ENCODE results near the gene AFAP1. TPM values are rescaled to one million over a fixed set of nuclear protein-coding genes. Genes with fewer than 3 reads are reported as not detected.
A peak's percentile ranks its signal among the peaks of the same experiment; 100 is the strongest.

Gene AFAP1
- total RNA-seq, 1 experiment from 2014 or later = 3.9 TPM

DNA sequence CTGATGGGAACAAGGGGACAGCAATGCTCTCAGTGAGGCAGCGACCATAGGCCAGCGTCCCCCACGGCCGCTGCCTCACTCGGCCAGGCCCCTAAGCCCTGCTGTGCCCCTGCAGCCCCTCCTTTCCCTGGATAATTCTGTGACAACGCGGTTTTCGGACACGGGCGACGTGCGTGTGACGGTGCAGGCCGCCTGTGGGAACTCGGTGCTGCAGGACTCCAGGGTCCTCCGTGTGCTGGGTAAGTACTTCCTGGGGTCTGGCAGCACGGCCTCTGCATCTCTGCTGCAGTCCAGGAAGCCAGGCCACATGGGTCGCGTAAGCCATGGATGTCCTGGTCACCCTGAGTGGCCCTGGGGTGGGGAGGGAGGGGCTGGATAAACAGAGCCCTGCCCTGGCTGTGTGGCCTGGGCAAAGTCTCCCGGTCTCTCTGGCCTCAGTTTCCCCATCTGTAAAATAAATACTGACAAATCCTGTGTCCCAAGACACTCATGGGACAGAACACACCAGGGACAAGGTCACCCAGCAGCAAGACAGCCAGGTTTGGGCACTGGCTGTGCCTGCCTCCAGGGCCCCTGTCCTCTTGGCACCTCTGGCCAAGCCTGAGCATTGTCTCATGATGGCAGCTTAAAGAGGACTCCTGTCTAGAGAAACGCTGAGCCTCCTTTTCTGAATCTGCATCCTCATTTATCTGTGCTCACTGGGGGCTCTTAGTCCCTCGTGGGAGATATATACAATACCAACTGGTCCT lies 212.8 kb downstream of the AFAP1 start:
- in situ Hi-C loops (cut with HindIII; ENCODE audit: low sequenced_read_pairs) = no loop called here
- no peak for DNase-seq (ENCODE audit: low spot score)

DNA sequence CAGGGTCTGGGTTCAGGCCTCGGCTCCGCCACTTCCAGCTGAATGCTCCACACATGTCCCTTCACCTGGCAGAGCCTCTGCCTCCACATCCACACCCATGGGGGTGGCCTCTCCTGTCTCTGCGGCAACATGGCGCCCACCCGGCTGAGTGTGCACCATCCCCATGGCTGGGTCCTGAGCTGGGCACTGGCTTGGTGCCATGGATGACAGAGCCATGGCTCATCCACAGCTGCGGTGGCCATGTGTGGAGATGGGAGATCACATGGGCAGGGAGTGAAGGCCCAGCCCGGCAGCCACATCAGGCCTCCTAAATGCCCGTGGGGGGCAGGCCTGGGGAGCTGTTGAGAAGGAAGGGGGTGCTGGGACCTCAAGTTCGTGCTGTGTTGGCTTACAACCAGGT lies 213.7 kb downstream of the AFAP1 start:
- no peak for DNase-seq (ENCODE audit: low spot score)
- in situ Hi-C loops (cut with HindIII; ENCODE audit: low sequenced_read_pairs) = no loop called here

DNA sequence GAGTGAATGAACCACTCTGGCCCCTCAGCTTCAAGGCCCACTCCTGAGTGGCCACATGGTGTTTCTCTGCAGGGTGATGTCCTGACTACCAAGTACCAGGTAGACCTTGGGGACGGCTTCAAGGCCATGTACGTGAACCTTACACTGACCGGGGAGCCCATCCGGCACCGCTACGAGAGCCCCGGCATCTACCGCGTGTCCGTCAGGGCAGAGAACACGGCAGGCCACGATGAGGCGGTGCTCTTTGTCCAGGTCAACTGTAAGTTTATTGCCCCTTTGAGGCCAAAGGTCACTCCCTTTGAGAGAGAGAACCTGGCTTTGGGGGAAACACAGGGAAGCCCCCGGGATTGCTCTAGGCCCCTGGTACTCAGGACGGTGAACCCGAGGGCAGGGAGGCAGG lies 216.0 kb downstream of the AFAP1 start:
- in situ Hi-C loops (cut with HindIII; ENCODE audit: low sequenced_read_pairs) = no loop called here
- no peak for DNase-seq (ENCODE audit: low spot score)

GRCh38 chr4:7722766-7723387 lies 216.8 kb downstream of the AFAP1 start:
- in situ Hi-C loops (cut with HindIII; ENCODE audit: low sequenced_read_pairs) = no loop called here
- DNase-seq (ENCODE audit: low spot score) = no peak

GRCh38 chr4:7721984-7722551 lies 217.6 kb downstream of the AFAP1 start:
- no peak for DNase-seq (ENCODE audit: low spot score)
- in situ Hi-C loops (cut with HindIII; ENCODE audit: low sequenced_read_pairs) = no loop called here

DNA sequence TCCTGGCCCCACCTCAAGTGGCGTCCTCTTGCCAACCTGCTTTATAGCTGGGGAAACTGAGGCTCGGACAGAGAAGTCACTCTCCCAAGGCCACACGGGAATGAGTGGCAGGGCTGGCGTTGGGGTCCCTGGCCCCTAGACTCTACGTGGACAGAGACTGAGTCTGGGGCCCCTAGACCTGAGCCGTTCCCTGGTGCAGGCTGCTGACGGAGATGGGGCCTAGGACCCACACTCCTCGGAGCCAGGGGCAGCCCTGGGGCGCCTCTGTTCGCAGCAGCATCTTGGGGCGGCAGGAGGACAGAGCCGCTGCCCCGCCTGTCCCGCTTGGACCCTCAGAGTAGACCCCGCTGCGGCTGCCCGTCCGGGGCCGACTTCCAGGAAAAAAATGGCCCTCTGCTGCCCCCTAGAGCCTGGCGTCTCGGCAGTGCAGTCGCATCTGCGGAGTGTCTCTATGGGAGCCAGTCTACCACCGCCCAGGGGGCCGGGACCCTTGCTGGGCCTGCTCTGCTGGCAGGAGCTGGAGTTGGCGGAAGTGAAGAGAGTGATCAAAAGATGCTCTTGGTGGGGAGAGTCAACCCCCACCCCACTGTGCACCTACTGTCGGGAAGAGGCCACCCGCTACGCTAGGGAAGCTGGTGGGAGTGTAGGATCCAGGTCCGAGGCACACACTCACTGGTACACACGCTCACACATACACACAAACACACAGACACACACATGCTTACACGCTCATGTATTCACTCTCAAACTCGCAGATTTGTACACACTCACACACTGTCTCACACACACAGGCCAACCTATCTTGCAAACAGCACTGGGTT lies 220.1 kb downstream of the AFAP1 start:
- peak; percentile 46 for DNase-seq (ENCODE audit: low spot score)
- in situ Hi-C loops (cut with HindIII; ENCODE audit: low sequenced_read_pairs) = no loop called here

DNA sequence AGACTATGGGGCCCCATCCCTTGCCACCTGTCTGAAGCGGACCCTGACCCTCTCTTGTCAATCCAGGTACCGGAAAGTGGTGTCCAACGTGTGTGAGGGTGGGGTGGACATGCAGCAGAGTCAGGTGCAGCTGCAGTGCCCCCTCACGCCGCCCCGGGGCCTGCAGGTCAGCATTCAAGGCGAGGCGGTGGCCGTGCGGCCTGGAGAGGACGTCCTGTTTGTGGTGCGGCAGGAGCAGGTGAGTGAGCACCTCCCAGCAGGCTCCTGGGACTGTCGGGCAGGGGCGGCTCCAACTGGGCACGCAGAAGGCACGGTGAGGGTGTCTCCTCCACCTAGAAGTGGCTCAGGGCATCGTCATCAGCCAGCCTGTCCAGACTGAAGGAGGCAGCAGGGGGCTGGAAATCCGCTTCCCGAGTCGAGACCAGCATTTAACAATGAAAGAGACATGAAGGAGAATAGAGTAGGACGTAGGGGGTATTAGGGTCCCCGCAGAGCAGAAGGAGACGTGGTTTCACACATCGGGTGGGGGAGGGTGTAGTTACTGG lies 221.6 kb downstream of the AFAP1 start:
- DNase-seq (ENCODE audit: low spot score) = no peak
- in situ Hi-C loops (cut with HindIII; ENCODE audit: low sequenced_read_pairs) = no loop called here

DNA sequence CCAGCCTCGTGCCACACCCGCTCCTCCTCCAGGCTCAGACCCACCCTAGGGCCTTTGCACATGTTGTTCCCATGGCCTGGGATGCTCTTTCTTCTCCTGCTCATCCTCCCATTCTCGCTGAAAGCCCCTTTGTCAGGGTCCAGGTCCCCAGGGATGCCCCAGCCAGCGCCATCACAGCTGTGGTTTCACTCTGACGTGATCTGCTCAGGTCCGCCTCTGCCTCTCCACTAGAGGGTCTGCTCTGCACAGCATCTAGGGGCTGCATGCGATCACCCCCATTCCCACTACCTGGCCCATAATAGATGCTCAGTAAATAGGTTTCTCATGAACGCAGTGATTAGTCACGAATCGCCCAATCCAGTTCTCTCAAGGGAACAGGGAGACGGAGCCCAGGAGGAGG lies 222.5 kb downstream of the AFAP1 start:
- DNase-seq (ENCODE audit: low spot score) = no peak
- in situ Hi-C loops (cut with HindIII; ENCODE audit: low sequenced_read_pairs) = no loop called here

- no peak for DNase-seq (ENCODE audit: low spot score)
- in situ Hi-C loops (cut with HindIII; ENCODE audit: low sequenced_read_pairs) = no loop called here
Observed at GRCh38 chr4:7716010-7716721, 223.5 kb downstream of the AFAP1 start.

- DNase-seq (ENCODE audit: low spot score) = no peak
- in situ Hi-C loops (cut with HindIII; ENCODE audit: low sequenced_read_pairs) = no loop called here
Observed at GRCh38 chr4:7715271-7716009, 224.2 kb downstream of the AFAP1 start.

DNA sequence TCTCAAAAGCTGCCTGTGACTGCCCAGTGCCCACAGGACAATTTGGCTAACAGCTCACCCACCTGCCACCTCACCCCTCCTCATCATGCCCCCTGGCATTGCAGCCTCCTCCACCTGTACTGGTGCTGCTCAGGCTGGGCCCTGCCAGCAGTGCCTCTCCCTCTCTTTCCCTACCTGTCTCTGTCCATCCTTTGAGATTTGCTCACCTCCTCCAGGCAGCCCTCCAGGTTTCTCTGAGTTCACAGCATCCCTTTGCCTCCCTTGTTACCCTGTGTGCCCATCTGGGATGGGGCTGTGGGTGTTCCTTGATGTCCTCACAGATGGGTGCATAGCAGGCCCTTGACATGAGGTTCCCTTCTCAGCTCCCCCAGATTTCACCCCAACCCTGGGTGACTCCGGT lies 224.9 kb downstream of the AFAP1 start:
- in situ Hi-C loops (cut with HindIII; ENCODE audit: low sequenced_read_pairs) = no loop called here
- no peak for DNase-seq (ENCODE audit: low spot score)

DNA sequence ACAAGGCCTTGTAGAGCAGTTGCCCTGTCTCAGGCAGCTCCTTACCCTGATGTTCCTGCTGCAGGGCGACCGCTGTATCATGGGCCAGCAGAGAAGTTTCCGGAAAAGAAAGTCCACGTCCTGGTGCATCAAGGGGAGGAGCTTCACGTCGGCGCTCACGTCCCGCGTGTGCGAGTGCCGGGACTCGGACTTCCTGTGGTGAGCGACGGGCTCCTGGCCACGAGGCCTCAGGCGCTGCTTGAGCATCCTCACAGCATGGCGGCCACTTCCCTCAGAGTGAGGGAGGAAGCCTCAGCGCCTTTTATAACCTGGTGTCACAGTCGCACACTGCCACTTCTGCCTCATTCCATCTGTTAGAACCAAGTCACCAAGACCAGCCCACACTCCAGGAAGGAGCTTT lies 225.5 kb downstream of the AFAP1 start:
- in situ Hi-C loops (cut with HindIII; ENCODE audit: low sequenced_read_pairs) = no loop called here
- no peak for DNase-seq (ENCODE audit: low spot score)

DNA sequence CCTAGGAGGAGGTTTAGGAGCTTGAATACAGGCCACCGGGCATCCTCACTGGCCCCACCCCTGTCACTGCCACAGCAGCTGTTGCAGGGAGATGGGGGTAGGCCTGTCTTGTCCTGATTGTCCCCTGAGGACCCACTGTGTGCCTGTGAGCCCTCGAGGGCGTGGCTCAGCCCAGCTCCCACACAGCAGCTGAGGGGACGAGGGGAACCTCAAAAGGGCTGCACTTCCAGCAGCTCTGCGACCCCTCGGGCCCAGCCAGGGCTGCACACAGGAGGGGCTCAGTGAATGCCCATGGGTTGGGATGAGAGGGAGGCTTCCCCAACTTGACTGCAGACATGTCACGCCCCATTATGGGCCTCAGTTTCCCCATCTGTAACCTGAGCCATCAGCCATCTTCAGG lies 225.9 kb downstream of the AFAP1 start:
- in situ Hi-C loops (cut with HindIII; ENCODE audit: low sequenced_read_pairs) = no loop called here
- no peak for DNase-seq (ENCODE audit: low spot score)

DNA sequence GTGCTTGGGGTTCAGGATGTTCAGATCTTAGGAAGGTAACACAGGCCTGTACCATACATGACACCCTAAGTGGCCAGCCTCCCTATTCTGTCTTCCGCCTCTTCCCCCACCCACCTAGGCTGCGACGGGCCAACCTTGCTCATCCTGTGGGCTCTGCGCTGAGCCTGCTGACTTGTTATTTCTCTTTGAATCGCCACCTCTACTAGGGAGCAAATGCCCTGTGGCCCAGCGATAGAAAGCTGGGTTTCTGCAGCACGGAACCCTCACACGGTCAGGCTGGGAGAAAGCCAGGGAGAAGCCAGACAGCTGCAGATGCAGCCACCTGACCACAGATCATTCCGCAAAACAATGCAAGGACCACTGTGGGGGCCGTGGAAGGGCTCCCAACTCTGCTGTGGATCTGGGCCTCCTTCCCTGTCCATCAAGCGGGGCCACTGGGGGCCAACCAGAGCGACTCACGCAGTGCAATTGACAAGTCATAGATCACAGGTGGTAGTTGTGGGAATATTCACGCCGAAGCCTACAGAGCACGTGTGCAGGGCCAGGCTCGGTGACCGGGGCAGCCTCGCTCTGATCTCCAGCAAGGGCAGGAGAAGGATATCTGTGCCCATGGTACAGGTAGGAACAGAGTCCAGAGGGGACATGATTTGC lies 227.5 kb downstream of the AFAP1 start:
- DNase-seq (ENCODE audit: low spot score) = no peak
- in situ Hi-C loops (cut with HindIII; ENCODE audit: low sequenced_read_pairs) = no loop called here

DNA sequence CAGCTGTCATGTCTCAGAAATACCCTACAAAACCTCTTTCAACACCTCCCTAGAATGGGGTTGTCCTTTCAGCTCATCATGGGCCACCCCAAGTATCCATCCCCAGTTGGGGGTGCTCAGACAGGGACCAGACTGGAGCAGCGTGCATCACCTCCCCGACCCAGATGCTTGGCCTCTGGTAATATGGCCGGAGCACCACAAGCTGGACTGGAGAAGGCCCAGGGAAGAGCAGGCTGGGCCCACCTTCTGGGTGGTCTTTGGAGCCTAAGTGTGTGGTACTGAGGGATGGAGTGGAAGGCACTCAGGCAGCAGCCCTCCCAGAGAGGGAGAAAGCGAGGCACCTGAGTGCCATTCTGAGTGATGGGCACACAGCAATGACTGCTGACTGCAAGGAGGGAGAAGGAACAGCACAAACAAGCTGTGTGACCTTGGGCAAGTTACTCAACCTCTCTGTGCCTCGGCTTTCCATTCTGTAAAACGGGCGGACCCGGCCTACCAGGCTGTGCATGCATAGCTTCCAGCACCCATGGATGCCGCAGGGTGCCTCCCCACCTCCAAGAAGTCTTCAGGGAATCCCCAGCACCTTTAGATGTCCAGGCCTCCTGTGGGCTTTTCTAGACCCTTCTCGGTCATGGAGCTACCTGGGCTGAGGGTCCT lies 228.2 kb downstream of the AFAP1 start:
- DNase-seq (ENCODE audit: low spot score) = no peak
- in situ Hi-C loops (cut with HindIII; ENCODE audit: low sequenced_read_pairs) = no loop called here

DNA sequence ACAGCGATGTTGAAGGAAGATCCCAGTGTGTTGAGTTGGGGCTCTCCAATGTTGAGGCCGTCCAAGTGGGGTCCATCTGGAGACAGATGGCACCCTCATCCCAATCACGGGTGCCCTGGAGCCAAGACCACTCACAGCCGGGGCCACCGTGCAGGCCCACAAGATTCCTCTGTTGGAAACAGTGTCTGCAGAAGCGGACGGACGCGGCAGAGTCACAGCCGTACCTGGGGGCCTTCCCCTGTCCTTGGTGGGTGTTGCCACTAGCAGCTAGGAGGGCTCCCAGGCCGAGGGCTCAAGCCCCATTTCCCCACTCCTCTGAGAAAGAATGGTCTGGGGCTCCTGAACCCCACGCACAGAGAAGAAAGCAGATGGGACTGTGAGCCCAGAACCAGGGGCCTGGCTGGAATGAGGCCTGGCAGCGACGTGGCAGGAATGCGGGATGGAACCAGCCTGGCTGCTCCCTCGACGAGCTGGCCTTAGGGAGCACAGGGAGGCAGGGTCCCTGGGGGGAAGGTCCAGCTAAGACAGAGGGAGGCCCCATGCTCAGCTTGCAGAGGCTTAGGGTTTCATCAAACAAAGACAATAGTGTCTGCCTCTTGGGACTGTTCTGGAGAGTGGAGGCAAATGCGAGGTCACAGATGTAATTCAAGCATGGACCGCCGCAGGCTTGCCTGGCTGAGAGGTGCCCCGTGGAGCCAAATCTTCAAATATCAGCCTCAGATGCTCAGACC lies 228.9 kb downstream of the AFAP1 start:
- no peak for DNase-seq (ENCODE audit: low spot score)
- in situ Hi-C loops (cut with HindIII; ENCODE audit: low sequenced_read_pairs) = no loop called here

- in situ Hi-C loops (cut with HindIII; ENCODE audit: low sequenced_read_pairs) = no loop called here
- no peak for DNase-seq (ENCODE audit: low spot score)
Observed at GRCh38 chr4:7710126-7710525, 229.5 kb downstream of the AFAP1 start.

Measured in G401 (cell line).